NAMALWA (cell line): Measurements from ENCODE around the gene PGF.

Experiments used
- DNase-seq: peaks from one replicate; pipeline ENCODE4 v3.0.0-alpha.2; 2015; ENCODE audit warnings: low spot score

PGF gene

GRCh38 chr14:74919421-74920165, 35.8 kb downstream of the PGF start:
- no peak for DNase-seq

GRCh38 chr14:74918380-74918779, 37.0 kb downstream of the PGF start:
- no peak for DNase-seq

- DNase-seq = no peak
Observed at GRCh38 chr14:74917646-74918081, 37.7 kb downstream of the PGF start.

- DNase-seq = no peak
Observed at GRCh38 chr14:74917178-74917543, 38.2 kb downstream of the PGF start.

- DNase-seq = no peak
Observed at GRCh38 chr14:74915826-74916225, 39.6 kb downstream of the PGF start.

GRCh38 chr14:74915426-74915825, 40.0 kb downstream of the PGF start:
- DNase-seq = no peak

- peak; percentile 25 for DNase-seq
Observed at GRCh38 chr14:74913986-74914573, 41.3 kb downstream of the PGF start.

- DNase-seq = no peak
Observed at GRCh38 chr14:74913393-74913910, 41.9 kb downstream of the PGF start.

- no peak for DNase-seq
Observed at GRCh38 chr14:74912801-74913200, 42.6 kb downstream of the PGF start.

GRCh38 chr14:74912111-74912510, 43.3 kb downstream of the PGF start:
- no peak for DNase-seq

- no peak for DNase-seq
Observed at GRCh38 chr14:74911704-74912103, 43.7 kb downstream of the PGF start.

- no peak for DNase-seq
Observed at GRCh38 chr14:74911221-74911620, 44.2 kb downstream of the PGF start.

GRCh38 chr14:74910556-74910955, 44.8 kb downstream of the PGF start:
- DNase-seq = no peak

- no peak for DNase-seq
Observed at GRCh38 chr14:74909911-74910310, 45.5 kb downstream of the PGF start.

GRCh38 chr14:74909501-74909900, 45.9 kb downstream of the PGF start:
- DNase-seq = no peak

- DNase-seq = no peak
Observed at GRCh38 chr14:74908861-74909341, 46.5 kb downstream of the PGF start.

GRCh38 chr14:74907744-74908143, 47.7 kb downstream of the PGF start:
- no peak for DNase-seq

GRCh38 chr14:74906925-74907521, 48.4 kb downstream of the PGF start:
- peak; percentile 34 for DNase-seq

GRCh38 chr14:74905595-74906142, 49.7 kb downstream of the PGF start:
- peak; percentile 61 for DNase-seq

GRCh38 chr14:74904635-74905503, 50.5 kb downstream of the PGF start:
- DNase-seq = no peak

- no peak for DNase-seq
Observed at GRCh38 chr14:74902941-74903705, 52.3 kb downstream of the PGF start.
